ENCODE measurements around the gene SCGB2A2. TPM values are rescaled to one million over a fixed set of nuclear protein-coding genes. Genes with fewer than 3 reads are reported as not detected.

SCGB2A2 gene
- total RNA-seq, 1 donor from 2014 or later = not detected

DNA sequence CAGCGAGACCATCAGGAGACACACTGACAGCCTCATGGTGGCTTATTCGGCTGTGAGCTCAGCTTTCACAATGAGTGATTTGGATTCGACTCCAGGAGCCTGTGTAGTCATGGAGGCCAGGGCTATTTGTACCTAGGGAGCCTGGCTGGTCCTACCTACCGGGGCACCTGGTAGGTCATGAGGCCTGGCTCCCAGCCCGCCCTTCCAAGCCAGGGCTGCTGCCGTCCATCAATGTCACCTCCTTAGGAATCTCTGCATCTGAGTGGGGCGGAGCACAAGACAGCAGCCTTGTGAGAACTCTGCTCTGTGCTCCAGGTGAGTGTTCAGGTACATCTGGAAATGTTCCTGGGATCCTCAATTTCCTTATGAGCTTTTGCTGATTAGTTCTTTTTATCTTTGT lies 29.0 kb downstream of the SCGB2A2 start, which contains the start of gene SCGB1D4:
Gene SCGB1D4 (minus strand): TSS at position 101 of the 400 bp plus-strand sequence. CDS start 65 bp downstream, at position 36.
- DNase-seq (ENCODE audit: low spot score) = no peak

DNA sequence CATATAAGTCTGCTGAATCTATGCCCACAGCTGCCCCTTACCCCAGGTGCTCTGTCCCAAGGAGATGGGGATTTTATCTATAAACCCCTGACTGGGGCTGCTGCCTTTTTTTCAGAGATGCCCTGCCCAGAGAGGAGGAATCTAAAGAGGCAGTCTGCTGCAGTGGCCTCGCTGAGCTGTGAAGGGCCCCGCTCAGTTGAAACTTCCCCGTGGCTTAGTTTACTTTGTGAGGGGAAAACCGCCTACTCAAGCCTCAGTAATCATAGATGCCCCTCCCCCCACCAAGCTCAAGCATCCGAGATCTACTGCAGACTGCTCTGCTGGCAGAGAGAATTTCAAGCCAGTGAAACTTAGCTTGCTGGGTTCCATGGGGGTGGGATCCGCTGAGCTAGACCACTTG lies 36.3 kb downstream of the SCGB2A2 start:
- DNase-seq (ENCODE audit: low spot score) = no peak

DNA sequence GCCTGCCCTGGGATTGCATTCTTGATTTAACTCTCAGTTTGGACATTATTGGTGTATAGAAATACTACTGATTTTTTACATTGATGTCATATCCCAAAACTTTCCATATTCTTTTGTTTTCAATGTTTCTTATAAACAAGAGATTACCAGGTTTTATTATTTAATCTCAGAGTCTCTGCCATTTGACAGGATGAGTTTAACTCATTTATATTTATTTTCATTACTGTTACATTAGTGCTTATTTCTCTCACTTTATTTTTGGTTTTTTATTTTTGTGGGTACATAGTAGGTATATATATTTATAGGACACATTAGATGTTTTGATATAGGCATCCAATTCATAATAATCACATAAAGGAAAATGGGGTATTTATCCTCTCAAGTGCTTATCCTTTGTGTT lies 38.0 kb downstream of the SCGB2A2 start:
- DNase-seq (ENCODE audit: low spot score) = no peak

GRCh38 chr11:62309991-62310390 lies 40.0 kb downstream of the SCGB2A2 start:
- no peak for DNase-seq (ENCODE audit: low spot score)

DNA sequence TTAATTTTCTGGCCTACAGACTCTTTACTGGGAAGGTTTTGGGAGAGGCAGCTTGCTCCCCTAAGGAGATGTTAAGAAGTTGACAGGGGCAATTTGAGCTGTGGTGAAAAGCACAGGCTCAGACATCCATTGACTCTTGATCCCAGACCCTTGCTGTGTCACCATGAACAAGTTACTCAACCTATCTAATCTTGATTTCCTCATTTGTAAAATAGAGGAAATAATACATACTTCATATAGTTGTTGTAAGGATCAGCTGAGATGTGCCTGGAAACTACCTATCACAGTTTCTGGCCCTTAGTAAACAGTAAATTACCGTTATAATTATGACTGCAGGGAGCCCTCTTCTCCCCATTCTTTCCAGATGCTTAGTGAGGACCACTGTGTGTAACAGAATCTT lies 45.5 kb downstream of the SCGB2A2 start:
- no peak for DNase-seq (ENCODE audit: low spot score)

GRCh38 chr11:62322524-62322923 lies 52.6 kb downstream of the SCGB2A2 start:
- no peak for DNase-seq (ENCODE audit: low spot score)

Other genes starting within 250 kb of the SCGB2A2 start
- gene INCENP, start 146.1 kb upstream of the SCGB2A2 start, total RNA-seq = 14.7 TPM
- not detected for gene SCGB1D1, start 79.9 kb upstream of the SCGB2A2 start, total RNA-seq
- not detected for gene SCGB2A1, start 61.5 kb upstream of the SCGB2A2 start, total RNA-seq
- gene SCGB1D2, start 27.9 kb upstream of the SCGB2A2 start, total RNA-seq = not detected
- gene SCGB1D4, start 28.9 kb downstream of the SCGB2A2 start, total RNA-seq = not detected
- 22.6 TPM for gene ASRGL1, start 67.3 kb downstream of the SCGB2A2 start, total RNA-seq
- not detected for gene SCGB1A1, start 148.9 kb downstream of the SCGB2A2 start, total RNA-seq